PFSK-1 (cell line): ENCODE data around the gene RGS3.

ENCODE experiments used
- FOXP2 ChIP-seq: optimal IDR thresholded peaks from 2 replicates; pipeline ENCODE3; 2011; ENCODE audit warnings: borderline replicate concordance, control low read depth, inconsistent platforms; ENCODE audit not compliant: insufficient read depth; ENCODE audit errors: extremely low read length, extremely low read depth
- POLR2AphosphoS5 ChIP-seq: IDR thresholded peaks from 2 replicates; pipeline ENCODE4 v1.6.1; 2012; ENCODE audit warnings: low read depth, mild to moderate bottlenecking, control low read depth, low read length, moderate library complexity
- REST ChIP-seq, 2 experiments: IDR thresholded peaks; 2 replicates each; pipeline versions ENCODE4 v1.6.1 to v1.8.0; 2011 to 2012; ENCODE audit warnings: low read depth in 2 of 2, low read length in 2 of 2, control low read depth in 1 of 2, inconsistent platforms in 1 of 2, mild to moderate bottlenecking in 1 of 2, moderate library complexity in 1 of 2; ENCODE audit not compliant: insufficient read depth in 1 of 2
- SIN3A ChIP-seq: IDR thresholded peaks from 2 replicates; pipeline ENCODE4 v1.6.1; 2012; ENCODE audit warnings: mild to moderate bottlenecking, low read length, moderate library complexity, borderline replicate concordance; ENCODE audit not compliant: insufficient read depth
- TAF1 ChIP-seq: IDR thresholded peaks from 2 replicates; pipeline ENCODE4 v1.6.1; 2012; ENCODE audit warnings: low read length, control low read depth, borderline replicate concordance; ENCODE audit not compliant: insufficient read depth

Gene RGS3

DNA sequence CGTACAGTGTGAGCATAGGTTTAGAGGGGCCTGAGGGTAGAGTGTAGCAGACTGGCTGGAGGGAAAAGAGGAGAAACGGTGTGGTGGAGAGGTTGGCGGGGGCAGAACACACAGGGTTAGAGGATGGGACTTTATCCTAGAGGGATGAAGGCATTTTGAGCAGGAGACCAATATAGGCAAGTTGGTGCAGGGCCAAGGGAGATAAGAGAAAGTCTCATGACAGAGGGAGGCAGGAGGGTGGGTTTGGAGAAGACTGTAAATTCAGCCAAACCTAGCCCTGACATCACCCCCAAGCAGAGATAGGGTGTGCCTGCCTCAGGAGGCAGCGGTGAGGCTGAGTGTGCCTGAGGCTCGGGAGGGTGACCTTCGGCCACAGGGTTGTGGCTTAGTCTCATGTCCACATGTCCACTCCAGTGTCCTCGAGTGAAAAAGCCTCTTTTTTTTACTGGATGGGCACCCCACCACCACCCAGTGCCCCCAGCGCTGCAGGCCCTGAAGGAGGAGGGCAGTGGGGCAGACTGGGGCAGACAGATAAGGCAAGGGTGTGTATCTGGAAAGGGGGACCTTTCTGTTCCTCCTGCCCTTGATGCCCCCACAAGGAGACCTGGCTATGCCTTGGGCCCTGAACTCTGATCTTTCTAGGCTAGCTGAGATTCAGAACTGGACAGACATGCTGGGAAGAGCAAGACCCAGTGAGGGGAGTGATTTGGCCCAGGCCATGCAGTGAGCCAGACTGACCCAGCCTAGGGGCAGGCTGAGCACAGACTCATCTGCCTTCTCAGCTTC, 108.7 kb downstream of the RGS3 start:
- no peak for TF ChIP-seq FOXP2
- TF ChIP-seq SIN3A, result no peak
- TF ChIP-seq TAF1, result no peak
- no peak for TF ChIP-seq REST (IDR thresholded peaks at IDR 0.05; ENCODE audit: insufficient read depth in 1 of 2, low read depth in 2 of 2, low read length in 2 of 2)
- TF ChIP-seq POLR2AphosphoS5, result no peak

- no peak for TF ChIP-seq REST (IDR thresholded peaks at IDR 0.05; ENCODE audit: insufficient read depth in 1 of 2, low read depth in 2 of 2, low read length in 2 of 2)
- no peak for TF ChIP-seq SIN3A
- TF ChIP-seq TAF1, result no peak
- no peak for TF ChIP-seq FOXP2
- TF ChIP-seq POLR2AphosphoS5, result no peak
Observed at GRCh38 chr9:113573046-113573958, 109.8 kb downstream of the RGS3 start.

DNA sequence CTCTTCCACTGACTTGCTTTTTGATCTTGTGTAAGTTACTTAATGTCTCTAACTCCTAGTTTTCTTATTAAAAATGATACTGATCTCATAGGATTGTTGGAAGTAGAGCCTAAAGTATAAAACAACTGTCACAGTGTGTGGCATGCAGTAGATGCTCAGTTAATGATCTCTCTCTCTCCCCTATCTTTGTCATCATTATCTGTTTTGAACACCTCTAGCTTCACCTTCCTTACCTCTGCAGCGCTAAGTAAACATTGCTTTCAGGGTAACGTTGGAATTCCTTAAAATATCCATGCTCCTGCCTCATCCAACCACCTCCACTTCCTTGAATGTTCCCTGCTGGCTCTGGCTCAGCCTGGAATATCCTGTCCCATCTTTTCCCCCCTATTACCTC, 110.4 kb downstream of the RGS3 start:
- TF ChIP-seq REST (IDR thresholded peaks at IDR 0.05; ENCODE audit: insufficient read depth in 1 of 2, low read depth in 2 of 2, low read length in 2 of 2) (no peak), TAF1 (no peak), POLR2AphosphoS5 (no peak)

- TF ChIP-seq REST (IDR thresholded peaks at IDR 0.05; ENCODE audit: insufficient read depth in 1 of 2, low read depth in 2 of 2, low read length in 2 of 2), result no peak
- no peak for TF ChIP-seq SIN3A
- no peak for TF ChIP-seq TAF1
- TF ChIP-seq POLR2AphosphoS5, result no peak
- TF ChIP-seq FOXP2, result no peak
Observed at GRCh38 chr9:113574441-113575262, 111.1 kb downstream of the RGS3 start.
